BE2C (cell line): ENCODE results near the gene AP2A1.

ENCODE experiments used
- DNase-seq: peaks from one replicate; pipeline ENCODE4 v3.0.0-alpha.2; 2020
- H3K27me3 ChIP-seq: fragments of 250-450 bp; sonication (Bioruptor Pico); 2 replicates; pipeline ENCODE4 v1.5.1; 2020; ENCODE audit warnings: mild to moderate bottlenecking
- H3K36me3 ChIP-seq: fragments of 250-450 bp; sonication (Bioruptor Pico); 2 replicates; pipeline ENCODE4 v1.5.1; 2020; ENCODE audit warnings: mild to moderate bottlenecking
- H3K4me1 ChIP-seq: fragments of 250-450 bp; sonication (Bioruptor Pico); 2 replicates; pipeline ENCODE4 v1.5.1; 2020
- H3K4me3 ChIP-seq: 2 replicates; pipeline ENCODE4 v1.5.1; 2011; ENCODE audit warnings: low read depth, low read length
- H3K9me3 ChIP-seq: fragments of 250-450 bp; sonication (Bioruptor Pico); 2 replicates; pipeline ENCODE4 v1.5.1; 2020
- TF ChIP-seq, protein P1 (sequence below): IDR thresholded peaks from 2 replicates; pipeline ENCODE4 v1.5.1; 2012; ENCODE audit warnings: mild to moderate bottlenecking, low read depth, low read length

The AP2A1 gene

DNA sequence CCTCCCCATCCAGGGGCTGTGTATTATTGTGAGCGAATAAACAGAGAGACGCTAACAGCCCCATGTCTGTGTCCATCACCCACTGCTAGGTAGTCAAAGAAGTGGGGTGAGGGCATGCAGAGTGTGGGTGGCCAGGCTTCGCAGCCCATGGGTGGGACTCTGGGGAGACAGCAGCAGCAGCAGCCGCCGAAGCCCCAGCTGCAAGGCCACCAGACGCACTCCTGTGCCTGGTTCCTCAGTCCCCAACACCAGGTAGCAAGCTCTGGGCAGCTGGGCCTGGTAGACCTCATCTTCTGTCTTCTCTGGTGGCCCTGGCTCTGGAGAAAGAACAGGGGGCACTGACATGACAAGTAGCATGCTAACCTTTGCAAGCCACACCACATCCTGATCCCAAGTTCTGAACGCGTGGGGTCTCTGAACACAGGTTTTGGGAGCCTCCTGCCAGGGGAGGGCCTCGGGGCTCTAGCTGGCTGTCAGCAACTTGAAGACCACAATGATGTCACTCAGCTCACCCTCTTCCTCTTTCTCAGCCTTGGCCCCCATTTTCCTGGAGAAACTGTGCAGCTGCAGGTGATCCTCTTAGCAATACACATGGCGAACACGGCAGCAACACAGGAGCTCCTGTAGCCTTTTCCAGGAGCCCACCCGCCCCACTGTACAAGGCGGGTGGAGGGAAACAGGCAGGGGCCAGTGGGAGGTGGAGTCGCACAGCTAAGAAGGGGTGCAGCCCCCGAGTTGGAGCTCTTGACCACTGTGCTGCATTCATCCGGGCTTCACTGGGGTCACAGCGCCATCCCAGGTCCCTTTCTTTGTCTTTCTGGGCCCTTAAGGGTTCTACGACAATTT, 40.5 kb downstream of the AP2A1 start:
- peaks cover 12% of the 10 kb centered on the region for H3K4me1 ChIP-seq
- no peak overlapping the region for H3K4me3 ChIP-seq
- no peak for DNase-seq
- H3K36me3 ChIP-seq, result 0 out of 2 replicates have a peak, but pooled peaks cover 3% of the 10 kb centered on the region
- TF ChIP-seq, protein P1, sequence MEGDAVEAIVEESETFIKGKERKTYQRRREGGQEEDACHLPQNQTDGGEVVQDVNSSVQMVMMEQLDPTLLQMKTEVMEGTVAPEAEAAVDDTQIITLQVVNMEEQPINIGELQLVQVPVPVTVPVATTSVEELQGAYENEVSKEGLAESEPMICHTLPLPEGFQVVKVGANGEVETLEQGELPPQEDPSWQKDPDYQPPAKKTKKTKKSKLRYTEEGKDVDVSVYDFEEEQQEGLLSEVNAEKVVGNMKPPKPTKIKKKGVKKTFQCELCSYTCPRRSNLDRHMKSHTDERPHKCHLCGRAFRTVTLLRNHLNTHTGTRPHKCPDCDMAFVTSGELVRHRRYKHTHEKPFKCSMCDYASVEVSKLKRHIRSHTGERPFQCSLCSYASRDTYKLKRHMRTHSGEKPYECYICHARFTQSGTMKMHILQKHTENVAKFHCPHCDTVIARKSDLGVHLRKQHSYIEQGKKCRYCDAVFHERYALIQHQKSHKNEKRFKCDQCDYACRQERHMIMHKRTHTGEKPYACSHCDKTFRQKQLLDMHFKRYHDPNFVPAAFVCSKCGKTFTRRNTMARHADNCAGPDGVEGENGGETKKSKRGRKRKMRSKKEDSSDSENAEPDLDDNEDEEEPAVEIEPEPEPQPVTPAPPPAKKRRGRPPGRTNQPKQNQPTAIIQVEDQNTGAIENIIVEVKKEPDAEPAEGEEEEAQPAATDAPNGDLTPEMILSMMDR, result no peak
- no peaks in the 10 kb centered on the region for H3K27me3 ChIP-seq
- no peaks in the 10 kb centered on the region for H3K9me3 ChIP-seq

DNA sequence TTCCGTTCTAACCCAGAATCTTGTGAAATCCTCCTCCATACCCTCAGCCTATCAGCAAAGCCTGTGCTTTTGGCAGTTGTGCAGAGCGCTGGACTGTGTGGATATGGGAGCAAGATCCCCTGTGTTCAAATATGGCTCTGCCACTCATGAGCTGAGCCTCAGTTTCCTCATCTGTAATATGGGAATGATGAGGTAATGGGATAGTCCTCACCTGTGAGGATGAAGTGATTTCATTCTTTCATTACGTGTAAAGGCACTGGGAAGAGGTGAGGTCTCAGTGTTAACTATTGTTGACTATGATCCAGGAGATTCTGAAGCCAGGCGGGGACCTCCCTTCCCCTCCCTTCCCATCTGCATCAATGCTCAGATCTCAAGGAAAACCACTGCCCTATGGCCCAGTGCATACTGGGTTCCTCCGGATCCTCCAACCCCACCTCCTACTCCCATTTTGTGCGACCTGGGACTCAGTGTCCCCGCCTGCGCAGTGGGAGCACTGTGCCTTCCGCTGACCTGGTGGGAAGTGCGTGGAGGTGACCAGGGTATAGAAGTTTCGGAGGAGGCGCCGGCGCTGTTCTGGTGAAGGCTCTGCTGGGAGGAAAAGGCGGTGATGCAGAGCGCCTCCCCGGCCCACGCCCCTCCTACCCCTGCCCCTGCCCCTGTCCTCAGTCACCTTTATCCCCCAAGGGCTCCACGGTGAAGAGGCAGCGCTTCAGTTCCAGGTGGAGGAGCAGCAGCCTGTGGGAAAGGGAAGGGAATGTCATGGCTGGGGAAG, 41.3 kb downstream of the AP2A1 start:
- Histone ChIP-seq H3K27me3 (no peaks in the 10 kb centered on the region), H3K36me3 (0 out of 2 replicates have a peak, but pooled peaks cover 3% of the 10 kb centered on the region), H3K4me1 (peaks cover 8% of the 10 kb centered on the region), H3K9me3 (no peaks in the 10 kb centered on the region), H3K4me3 (peak overlapping the region; percentile 26; the same call in 1 of the 2 replicates)
- no peak for DNase-seq
- TF ChIP-seq, protein P1, result no peak

DNA sequence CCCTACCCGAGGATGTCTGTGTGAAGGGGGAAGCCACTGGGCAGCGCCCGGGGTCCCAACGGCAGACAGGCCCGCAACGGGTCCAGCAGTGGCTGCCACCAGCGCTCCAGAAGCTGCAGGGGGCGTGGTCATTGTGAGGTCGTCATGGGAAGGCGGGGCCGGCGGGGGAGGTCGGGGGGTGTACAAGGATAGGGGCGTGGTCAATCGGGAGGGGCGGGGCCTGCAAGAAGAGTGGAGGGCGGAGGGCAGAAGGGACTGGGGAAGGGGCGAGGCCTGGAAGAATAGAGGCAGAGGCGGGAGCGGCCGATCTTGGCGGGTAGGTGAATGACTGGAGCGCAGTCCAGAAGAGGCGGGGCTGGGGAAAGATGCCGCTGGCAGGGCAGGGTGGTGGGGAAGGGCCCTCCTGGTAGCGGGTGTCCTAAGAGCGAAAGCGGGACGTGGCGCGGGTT, 41.9 kb downstream of the AP2A1 start:
- no peaks in the 10 kb centered on the region for H3K27me3 ChIP-seq
- no peaks in the 10 kb centered on the region for H3K9me3 ChIP-seq
- peak; percentile 99 for DNase-seq
- TF ChIP-seq, protein P1, result no peak
- peak overlapping the region; percentile 62 for H3K4me3 ChIP-seq
- H3K4me1 ChIP-seq, result peaks cover 8% of the 10 kb centered on the region
- 0 out of 2 replicates have a peak, but pooled peaks cover 3% of the 10 kb centered on the region for H3K36me3 ChIP-seq

DNA sequence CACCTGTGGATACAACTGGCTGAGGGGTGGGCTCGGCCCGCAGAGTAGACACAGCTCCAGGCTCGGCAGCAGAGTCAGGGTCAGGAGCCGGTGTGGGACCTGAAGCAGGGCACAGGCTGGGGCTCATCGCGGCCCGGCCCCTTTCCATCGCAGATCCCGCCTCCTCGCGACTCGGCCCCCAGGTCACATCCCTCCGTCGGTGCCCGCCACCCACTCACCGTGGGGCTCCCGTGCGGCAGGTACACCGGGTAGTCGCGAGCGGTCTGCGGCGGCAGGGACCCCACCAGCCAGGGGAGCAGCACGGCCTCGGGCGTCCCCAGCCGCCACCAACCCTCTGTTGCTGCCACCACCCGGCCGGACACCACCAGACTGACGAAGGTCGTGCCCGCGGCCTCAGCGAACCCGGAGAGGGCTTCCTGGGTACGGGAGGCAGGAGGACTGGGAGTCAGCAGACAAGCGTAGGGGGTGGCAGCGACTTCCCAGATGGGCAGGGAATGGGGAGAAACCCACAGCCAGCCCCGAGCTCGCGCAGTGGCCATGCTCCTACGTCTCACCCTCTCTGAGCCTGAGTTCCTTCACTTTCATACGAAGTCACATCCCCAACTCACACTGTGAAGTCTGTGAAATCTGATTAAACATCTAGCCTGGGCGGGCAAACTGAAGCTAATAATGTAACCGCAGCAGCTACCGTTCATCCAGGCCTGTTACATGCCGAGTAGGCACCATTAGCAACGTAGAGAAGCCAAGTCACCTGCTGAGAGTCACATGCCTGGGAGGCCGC, 42.5 kb downstream of the AP2A1 start:
- H3K27me3 ChIP-seq, result no peaks in the 10 kb centered on the region
- no peaks in the 10 kb centered on the region for H3K9me3 ChIP-seq
- peaks cover 8% of the 10 kb centered on the region for H3K4me1 ChIP-seq
- TF ChIP-seq, protein P1, result peak; percentile 21; the same call in 1 of the 2 replicates
- 0 out of 2 replicates have a peak, but pooled peaks cover 3% of the 10 kb centered on the region for H3K36me3 ChIP-seq
- peak; percentile 53 for DNase-seq
- peak overlapping the region; percentile 62 for H3K4me3 ChIP-seq

DNA sequence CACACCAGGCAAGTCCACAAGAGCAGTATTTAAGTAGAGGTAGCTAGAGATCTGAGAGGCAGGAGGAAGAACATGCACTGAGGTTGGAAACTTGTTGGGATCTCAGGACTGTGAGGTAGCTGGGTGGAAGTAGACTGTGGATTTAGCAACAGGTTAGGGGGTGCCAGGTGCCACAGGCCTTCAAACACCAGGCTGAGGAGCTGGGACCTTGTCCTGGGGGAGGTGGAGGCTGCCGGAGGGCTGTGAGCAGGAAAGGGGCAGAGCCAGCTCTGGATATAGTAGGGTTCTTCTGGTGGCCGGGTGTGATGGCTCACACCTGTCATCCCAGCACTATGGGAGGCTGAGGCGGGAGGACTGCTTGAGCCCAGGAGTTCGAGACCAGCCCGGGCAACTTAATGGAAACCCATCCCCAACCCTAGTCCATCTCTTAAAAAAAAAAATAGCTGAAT, 43.2 kb downstream of the AP2A1 start:
- TF ChIP-seq, protein P1, result no peak
- Histone ChIP-seq H3K27me3 (no peaks in the 10 kb centered on the region), H3K4me1 (peaks cover 8% of the 10 kb centered on the region), H3K4me3 (peak overlapping the region; percentile 62; the same call in 1 of the 2 replicates), H3K36me3 (0 out of 2 replicates have a peak, but pooled peaks cover 3% of the 10 kb centered on the region), H3K9me3 (no peaks in the 10 kb centered on the region)
- DNase-seq, result no peak
